BJ (cell line): Measurements from ENCODE around the gene TP53I13. TPM values are rescaled to one million over a fixed set of nuclear protein-coding genes. Genes with fewer than 3 reads are reported as not detected.

Experiments used
- CTCF ChIA-PET: fragments of 350-600 bp; formaldehyde crosslinking; extraction: SDS; loops from one replicate; lab custom pipeline; 2021; ENCODE audit warnings: antibody characterized with exemption, inconsistent platforms; lab: Yijun Ruan, JAX
- POLR2A ChIA-PET: fragments of 300-600 bp; sonication (Branson Sonifier 250); formaldehyde crosslinking; extraction: SDS; loops from one replicate; lab custom pipeline; 2021; ENCODE audit warnings: antibody characterized with exemption; lab: Charles Lee
- DNase-seq: peaks from one replicate; pipeline ENCODE4 v3.0.0-alpha.2; 2011; ENCODE audit warnings: low read depth
- H3K27me3 ChIP-seq: 2 replicates; pipeline ENCODE4 v1.6.0; 2011; ENCODE audit warnings: low read length; ENCODE audit not compliant: control insufficient read depth, insufficient read depth
- H3K36me3 ChIP-seq: 2 replicates; pipeline ENCODE4 v1.5.1; 2011; ENCODE audit warnings: low read length; ENCODE audit not compliant: control insufficient read depth, insufficient read depth
- H3K4me3 ChIP-seq: 2 replicates; pipeline ENCODE4 v1.5.1; 2011; ENCODE audit warnings: low read depth, mild to moderate bottlenecking, control low read depth, low read length
- polyA plus RNA-seq: library from polyadenylated mRNA; depleted of rRNA; stranded (reverse); fragments of >200 nt; gene quantifications from 2 replicates; pipeline ENCODE4 v1.2.3, GENCODE V29; 2011
- TF ChIP-seq, protein P1 (sequence below): IDR thresholded peaks from 2 replicates; pipeline ENCODE4 v1.5.1; 2011; ENCODE audit warnings: low read depth, mild to moderate bottlenecking, control low read depth, inconsistent platforms, low read length, moderate library complexity; ENCODE audit not compliant: insufficient read depth

Gene TP53I13
- polyA plus RNA-seq, 1 experiment = 38.7 TPM

DNA sequence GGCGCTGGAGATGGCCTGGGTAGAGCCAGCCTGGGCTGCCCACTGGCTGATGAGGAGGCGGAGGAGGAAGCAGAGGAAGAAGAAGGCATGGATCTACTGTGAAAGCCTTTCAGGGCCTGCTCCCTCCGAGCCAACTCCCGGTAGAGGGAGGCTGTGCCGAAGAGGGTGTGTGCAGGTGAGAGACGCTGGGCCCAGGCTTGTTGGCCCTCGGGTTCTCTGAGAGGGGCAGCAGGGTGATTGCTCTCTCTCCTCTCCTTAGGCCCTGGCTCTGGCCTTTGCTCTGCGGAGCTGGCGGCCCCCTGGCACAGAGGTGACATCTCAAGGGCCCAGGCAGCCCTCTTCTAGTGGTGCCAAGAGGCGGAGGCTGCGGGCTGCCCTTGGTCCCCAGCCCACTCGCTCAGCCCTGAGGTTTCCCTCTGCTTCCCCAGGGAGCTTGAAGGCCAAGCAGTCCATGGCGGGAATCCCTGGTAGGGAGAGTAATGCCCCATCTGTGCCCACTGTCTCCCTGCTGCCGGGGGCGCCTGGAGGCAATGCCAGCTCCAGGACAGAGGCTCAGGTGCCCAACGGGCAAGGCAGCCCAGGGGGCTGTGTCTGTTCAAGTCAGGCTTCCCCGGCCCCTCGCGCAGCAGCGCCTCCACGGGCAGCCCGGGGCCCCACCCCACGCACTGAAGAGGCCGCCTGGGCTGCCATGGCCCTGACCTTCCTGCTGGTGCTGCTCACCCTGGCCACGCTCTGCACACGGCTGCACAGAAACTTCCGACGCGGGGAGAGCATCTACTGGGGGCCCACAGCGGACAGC lies 3.6 kb downstream of the TP53I13 start:
- H3K36me3 ChIP-seq = peaks cover 19% of the 10 kb centered on the region
- ChIA-PET POLR2A (no interaction called here), CTCF (interaction anchor here (0.8 to 6.7 kb wide), 24 partner anchors 7 to 359 kb away, joined by 3 to 59 read pairs (median 4); partner anchors contain the start of gene CORO6)
- peak overlapping the region; percentile 23 for H3K4me3 ChIP-seq
- TF ChIP-seq, protein P1, sequence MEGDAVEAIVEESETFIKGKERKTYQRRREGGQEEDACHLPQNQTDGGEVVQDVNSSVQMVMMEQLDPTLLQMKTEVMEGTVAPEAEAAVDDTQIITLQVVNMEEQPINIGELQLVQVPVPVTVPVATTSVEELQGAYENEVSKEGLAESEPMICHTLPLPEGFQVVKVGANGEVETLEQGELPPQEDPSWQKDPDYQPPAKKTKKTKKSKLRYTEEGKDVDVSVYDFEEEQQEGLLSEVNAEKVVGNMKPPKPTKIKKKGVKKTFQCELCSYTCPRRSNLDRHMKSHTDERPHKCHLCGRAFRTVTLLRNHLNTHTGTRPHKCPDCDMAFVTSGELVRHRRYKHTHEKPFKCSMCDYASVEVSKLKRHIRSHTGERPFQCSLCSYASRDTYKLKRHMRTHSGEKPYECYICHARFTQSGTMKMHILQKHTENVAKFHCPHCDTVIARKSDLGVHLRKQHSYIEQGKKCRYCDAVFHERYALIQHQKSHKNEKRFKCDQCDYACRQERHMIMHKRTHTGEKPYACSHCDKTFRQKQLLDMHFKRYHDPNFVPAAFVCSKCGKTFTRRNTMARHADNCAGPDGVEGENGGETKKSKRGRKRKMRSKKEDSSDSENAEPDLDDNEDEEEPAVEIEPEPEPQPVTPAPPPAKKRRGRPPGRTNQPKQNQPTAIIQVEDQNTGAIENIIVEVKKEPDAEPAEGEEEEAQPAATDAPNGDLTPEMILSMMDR = peak; percentile 9; the same call in 1 of the 2 replicates
- no peak for DNase-seq
- H3K27me3 ChIP-seq = no peaks in the 10 kb centered on the region

DNA sequence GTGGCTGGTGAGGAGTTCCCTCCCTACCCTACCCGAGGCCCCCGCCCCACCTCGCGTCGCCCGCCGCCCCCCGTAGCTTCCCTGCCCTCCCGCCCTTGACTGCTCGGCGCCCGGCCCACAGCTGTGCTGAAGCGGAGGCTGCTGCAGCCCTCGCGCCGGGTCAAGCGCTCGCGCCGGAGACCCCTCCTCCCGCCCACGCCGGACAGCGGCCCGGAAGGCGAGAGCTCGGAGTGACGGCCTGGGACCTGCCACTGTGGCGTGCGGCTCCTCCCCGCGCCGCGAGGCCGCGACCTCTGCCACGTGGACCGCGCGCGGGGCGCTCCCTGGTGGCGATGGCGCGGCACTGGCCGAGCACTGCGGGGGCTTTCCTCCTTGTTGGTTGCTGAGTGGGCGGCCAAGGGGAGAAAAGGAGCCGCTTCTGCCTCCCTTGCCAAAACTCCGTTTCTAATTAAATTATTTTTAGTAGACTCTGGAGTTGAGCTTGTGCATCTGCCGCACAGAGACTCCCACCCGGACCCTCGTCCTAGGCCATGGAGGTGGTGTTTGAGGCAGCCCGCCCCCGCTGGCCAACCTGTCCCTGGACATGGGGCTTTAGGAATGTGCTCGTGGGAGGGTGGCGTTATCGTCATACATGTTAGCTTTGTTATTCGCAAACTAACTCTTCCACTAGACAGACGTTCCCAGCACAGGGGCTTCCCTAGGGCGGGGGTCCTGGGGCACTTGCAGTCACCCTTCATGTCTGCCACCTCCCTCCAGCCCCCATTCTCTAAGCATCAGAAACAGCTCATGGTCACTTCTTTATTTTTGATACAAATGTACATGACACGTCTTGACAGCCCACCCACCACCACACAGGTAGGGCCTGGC lies 4.4 kb downstream of the TP53I13 start:
- TF ChIP-seq, protein P1 = peak; percentile 65
- Histone ChIP-seq H3K27me3 (no peaks in the 10 kb centered on the region), H3K36me3 (peaks cover 23% of the 10 kb centered on the region), H3K4me3 (peak overlapping the region; percentile 23)
- POLR2A ChIA-PET = no interaction called here
- no peak for DNase-seq
- CTCF ChIA-PET = interaction anchor here (0.8 to 6.7 kb wide), 26 partner anchors 8 to 521 kb away, joined by 3 to 59 read pairs (median 4); partner anchors contain the start of gene CORO6

- Histone ChIP-seq H3K27me3 (no peaks in the 10 kb centered on the region), H3K36me3 (peaks cover 25% of the 10 kb centered on the region), H3K4me3 (no peak overlapping the region)
- TF ChIP-seq, protein P1 = no peak
- CTCF ChIA-PET = interaction anchor here (1.0 to 6.7 kb wide), 18 partner anchors 9 to 520 kb away, joined by 3 to 59 read pairs (median 6); no protein-coding TSS in a partner anchor
- POLR2A ChIA-PET = no interaction called here
- DNase-seq = no peak
Measured at GRCh38 chr17:29573558-29573869, 5.0 kb downstream of the TP53I13 start.

GRCh38 chr17:29573871-29574731 lies 5.6 kb downstream of the TP53I13 start:
- CTCF ChIA-PET = interaction anchor here (0.7 to 6.7 kb wide), 13 partner anchors 8 to 519 kb away, joined by 3 to 59 read pairs (median 8); no protein-coding TSS in a partner anchor
- H3K36me3 ChIP-seq = peaks cover 26% of the 10 kb centered on the region
- H3K27me3 ChIP-seq = no peaks in the 10 kb centered on the region
- TF ChIP-seq, protein P1 = no peak
- no peak for DNase-seq
- no peak overlapping the region for H3K4me3 ChIP-seq
- POLR2A ChIA-PET = no interaction called here
